Ascending aorta (tissue), 2 donors: Measurements from ENCODE around the gene EEF1A2. TPM values are rescaled to one million over a fixed set of nuclear protein-coding genes. Genes with fewer than 3 reads are reported as not detected.

Source experiments
- DNase-seq, 2 donors: peaks; one replicate each; pipeline ENCODE4 v3.0.0-alpha.2; 2019; ENCODE audit warnings: low spot score in 2 of 2
- H3K27ac ChIP-seq, 2 donors: fragments of 200-600 bp; sonication (generic); one replicate each; pipeline ENCODE4 v1.5.1; 2016 to 2017; ENCODE audit warnings: mild to moderate bottlenecking in 1 of 2
- H3K27me3 ChIP-seq: fragments of 200-600 bp; sonication (generic); one replicate; pipeline ENCODE4 v1.5.1; 2017
- H3K36me3 ChIP-seq, 2 donors: fragments of 200-600 bp; sonication (generic); one replicate each; pipeline ENCODE4 v1.5.1; 2016
- H3K4me1 ChIP-seq, 2 donors: fragments of 200-600 bp; sonication (generic); one replicate each; pipeline ENCODE4 v1.5.1; 2016 to 2017; ENCODE audit warnings: mild to moderate bottlenecking in 1 of 2
- H3K4me3 ChIP-seq, 2 donors: fragments of 200-600 bp; sonication (generic); one replicate each; pipeline ENCODE4 v1.5.1; 2016 to 2017; ENCODE audit warnings: mild to moderate bottlenecking in 1 of 2
- H3K9me3 ChIP-seq, 2 donors: fragments of 200-600 bp; sonication (generic); one replicate each; pipeline ENCODE4 v1.5.1; 2016
- CTCF ChIP-seq, 3 experiments: fragments of 200-600 bp in 2 of 3; fragments of 450-650 bp in 1 of 3; sonication (generic) in 2 of 3; IDR thresholded peaks; one replicate each; pipeline ENCODE4 v1.5.1; 2016 to 2019; ENCODE audit warnings: antibody characterized with exemption in 3 of 3, mild to moderate bottlenecking in 1 of 3, moderate library complexity in 1 of 3
- intact Hi-C: fragments of 100-400 bp; cut with DNase I; formaldehyde crosslinking; loops from one replicate; pipeline ENCODE4 v1.15.1; 2023
- total RNA-seq: library from RNA; depleted of rRNA; stranded (reverse); fragments of >200 nt; gene quantifications from one replicate; pipeline ENCODE4 v1.1.0, GENCODE V29; 2016

The EEF1A2 gene
- total RNA-seq, 1 donor from 2014 or later: 1.1 TPM

- no peak for DNase-seq
- Histone ChIP-seq H3K4me3 (no peak overlapping the region), H3K36me3 (no peaks in the 10 kb centered on the region), H3K4me1 (peaks cover 0 to 2% of the 10 kb centered on the region in 2 donors), H3K9me3 (peaks cover 0 to 11% of the 10 kb centered on the region in 2 donors), H3K27me3 (peaks cover 5% of the 10 kb centered on the region), H3K27ac (no peak overlapping the region)
- intact Hi-C loops: no loop called here
- TF ChIP-seq CTCF (IDR thresholded peaks at IDR 0.05): no peak
Measured at GRCh38 chr20:63503524-63503923, 4.6 kb upstream of the EEF1A2 start.

- Histone ChIP-seq H3K9me3 (peaks cover 0 to 11% of the 10 kb centered on the region in 2 donors), H3K4me3 (no peak overlapping the region), H3K36me3 (no peaks in the 10 kb centered on the region), H3K27me3 (peaks cover 9% of the 10 kb centered on the region), H3K4me1 (peaks cover 0 to 5% of the 10 kb centered on the region in 2 donors), H3K27ac (no peak overlapping the region)
- DNase-seq: no peak
- no peak for TF ChIP-seq CTCF (IDR thresholded peaks at IDR 0.05)
- intact Hi-C loops: no loop called here
Measured at GRCh38 chr20:63502671-63503172, 3.8 kb upstream of the EEF1A2 start.

- peaks cover 9% of the 10 kb centered on the region for H3K27me3 ChIP-seq
- no peak overlapping the region for H3K27ac ChIP-seq
- no peak for DNase-seq
- H3K36me3 ChIP-seq: no peaks in the 10 kb centered on the region
- no peak for TF ChIP-seq CTCF (IDR thresholded peaks at IDR 0.05)
- intact Hi-C loops: no loop called here
- no peak overlapping the region for H3K4me3 ChIP-seq
- H3K9me3 ChIP-seq: peaks cover 0 to 11% of the 10 kb centered on the region in 2 donors
- H3K4me1 ChIP-seq: peaks cover 0 to 5% of the 10 kb centered on the region in 2 donors
Measured at GRCh38 chr20:63501818-63502670, 3.2 kb upstream of the EEF1A2 start.

- no peak for TF ChIP-seq CTCF (IDR thresholded peaks at IDR 0.05)
- H3K4me3 ChIP-seq: no peak overlapping the region
- peaks cover 0 to 7% of the 10 kb centered on the region in 2 donors for H3K4me1 ChIP-seq
- no peak overlapping the region for H3K27ac ChIP-seq
- no peak for DNase-seq
- peaks cover 9% of the 10 kb centered on the region for H3K27me3 ChIP-seq
- H3K36me3 ChIP-seq: no peaks in the 10 kb centered on the region
- H3K9me3 ChIP-seq: peaks cover 0 to 11% of the 10 kb centered on the region in 2 donors
- intact Hi-C loops: no loop called here
Measured at GRCh38 chr20:63500902-63501817, 2.3 kb upstream of the EEF1A2 start.

GRCh38 chr20:63500151-63500901, 1.4 kb upstream of the EEF1A2 start:
- H3K27me3 ChIP-seq: peaks cover 9% of the 10 kb centered on the region
- H3K4me3 ChIP-seq: no peak overlapping the region
- peaks cover 0 to 7% of the 10 kb centered on the region in 2 donors for H3K9me3 ChIP-seq
- TF ChIP-seq CTCF (IDR thresholded peaks at IDR 0.05): no peak
- intact Hi-C loops: no loop called here
- H3K36me3 ChIP-seq: no peaks in the 10 kb centered on the region
- no peak overlapping the region for H3K27ac ChIP-seq
- H3K4me1 ChIP-seq: peaks cover 0 to 7% of the 10 kb centered on the region in 2 donors
- no peak for DNase-seq
